Activated CD8-positive, alpha-beta memory T cell treated with anti-CD3 and anti-CD28 coated beads for 36 hours (primary cell): ENCODE data around the gene EML2. TPM values are rescaled to one million over a fixed set of nuclear protein-coding genes. Genes with fewer than 3 reads are reported as not detected.

ENCODE experiments used
- CTCF ChIA-PET: fragments of 350-600 bp; sonication (Branson Sonifier 250); formaldehyde crosslinking; loops from one replicate; lab custom pipeline; 2021; ENCODE audit warnings: antibody characterized with exemption; lab: Charles Lee
- POLR2A ChIA-PET: fragments of 350-600 bp; sonication (Branson Sonifier 250); formaldehyde crosslinking; loops from one replicate; lab custom pipeline; 2021; ENCODE audit warnings: antibody characterized with exemption; lab: Charles Lee
- total RNA-seq, 2 experiments: library from RNA; stranded (reverse); gene quantifications; one replicate each; pipeline ENCODE4 v1.2.3, GENCODE V29; 2021

The EML2 gene, protein sequence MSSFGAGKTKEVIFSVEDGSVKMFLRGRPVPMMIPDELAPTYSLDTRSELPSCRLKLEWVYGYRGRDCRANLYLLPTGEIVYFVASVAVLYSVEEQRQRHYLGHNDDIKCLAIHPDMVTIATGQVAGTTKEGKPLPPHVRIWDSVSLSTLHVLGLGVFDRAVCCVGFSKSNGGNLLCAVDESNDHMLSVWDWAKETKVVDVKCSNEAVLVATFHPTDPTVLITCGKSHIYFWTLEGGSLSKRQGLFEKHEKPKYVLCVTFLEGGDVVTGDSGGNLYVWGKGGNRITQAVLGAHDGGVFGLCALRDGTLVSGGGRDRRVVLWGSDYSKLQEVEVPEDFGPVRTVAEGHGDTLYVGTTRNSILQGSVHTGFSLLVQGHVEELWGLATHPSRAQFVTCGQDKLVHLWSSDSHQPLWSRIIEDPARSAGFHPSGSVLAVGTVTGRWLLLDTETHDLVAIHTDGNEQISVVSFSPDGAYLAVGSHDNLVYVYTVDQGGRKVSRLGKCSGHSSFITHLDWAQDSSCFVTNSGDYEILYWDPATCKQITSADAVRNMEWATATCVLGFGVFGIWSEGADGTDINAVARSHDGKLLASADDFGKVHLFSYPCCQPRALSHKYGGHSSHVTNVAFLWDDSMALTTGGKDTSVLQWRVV
- total RNA-seq: 100 to 1,000 TPM; 121 to 122 TPM

DNA sequence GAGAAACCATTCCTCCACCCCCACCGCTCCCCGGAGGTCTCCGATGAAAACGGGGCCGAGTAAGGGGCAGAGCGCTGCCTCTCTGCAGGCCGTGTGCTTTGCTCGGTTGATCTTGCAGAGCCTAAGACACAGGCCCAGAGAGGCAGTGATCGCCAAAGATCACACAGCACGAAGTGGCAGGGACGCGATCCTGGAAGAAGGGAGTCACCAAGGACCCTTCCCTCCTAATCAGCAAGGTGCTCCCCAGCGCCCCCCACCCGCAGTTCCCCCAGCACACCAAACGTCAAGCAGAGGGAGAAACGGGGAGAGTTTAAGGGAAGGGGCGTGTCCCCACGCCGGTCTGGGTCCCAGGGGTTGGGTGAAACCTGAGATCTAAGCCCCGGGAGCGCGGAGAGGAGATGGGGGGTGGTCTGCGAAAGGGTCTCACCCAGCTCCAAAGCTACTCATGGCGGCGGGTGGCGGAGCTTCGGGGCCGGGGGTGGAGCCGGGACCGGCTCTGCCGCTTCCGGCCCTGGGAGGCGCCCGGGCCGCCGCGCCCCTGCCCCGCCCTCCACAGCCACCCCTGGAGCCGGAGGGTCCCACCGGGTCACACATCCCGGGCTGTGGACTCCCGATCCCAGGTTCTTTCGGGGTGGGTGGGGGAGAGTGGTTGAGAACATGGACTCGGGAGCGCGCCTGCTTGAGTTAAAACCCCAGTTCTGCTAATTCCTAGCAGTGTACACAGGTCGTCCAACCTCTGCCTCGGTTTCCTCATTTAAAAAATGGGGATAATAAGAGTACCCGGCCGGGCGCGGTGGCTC is at the start of gene EML2:
TSS of gene EML2 (minus strand) at position 468 of the 800 bp plus-strand sequence. CDS start at position 447, 21 bp downstream.
- POLR2A ChIA-PET: interaction anchor here (0.6 to 1.4 kb wide), 2 partner anchors 9 to 24 kb away, joined by 4 to 7 read pairs; no protein-coding TSS in a partner anchor
- CTCF ChIA-PET: interaction anchor here (0.6 to 5.7 kb wide), 5 partner anchors 18 to 133 kb away, joined by 3 to 57 read pairs (median 3); no protein-coding TSS in a partner anchor

DNA sequence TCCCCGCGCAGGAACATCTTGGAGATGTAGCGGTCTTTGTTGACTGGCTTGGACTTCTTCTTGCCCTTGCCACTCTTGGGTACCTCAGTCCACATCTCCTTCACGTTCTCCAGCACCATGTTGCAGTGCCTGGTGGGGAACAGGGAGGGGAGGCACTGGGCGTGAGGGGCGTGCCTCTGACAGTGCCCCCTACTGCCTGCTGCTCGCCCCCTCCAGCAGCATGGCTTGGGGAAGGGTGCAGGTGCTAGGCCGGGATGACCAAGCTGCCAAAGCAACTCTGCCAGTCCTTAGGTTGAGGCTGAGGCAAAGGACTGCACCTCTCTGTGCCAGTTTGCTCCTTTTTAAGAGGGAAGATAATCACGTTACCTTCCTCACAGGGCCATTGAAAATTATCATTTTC is 48.4 kb upstream of the EML2 start:
- ChIA-PET CTCF (interaction anchor here (0.5 to 1.0 kb wide), 2 partner anchors 28 to 40 kb away, joined by 3 to 4 read pairs; no protein-coding TSS in a partner anchor), POLR2A (interaction anchor here (1.2 kb wide), 1 partner anchor 10 kb away, joined by 6 read pairs; no protein-coding TSS in a partner anchor)

DNA sequence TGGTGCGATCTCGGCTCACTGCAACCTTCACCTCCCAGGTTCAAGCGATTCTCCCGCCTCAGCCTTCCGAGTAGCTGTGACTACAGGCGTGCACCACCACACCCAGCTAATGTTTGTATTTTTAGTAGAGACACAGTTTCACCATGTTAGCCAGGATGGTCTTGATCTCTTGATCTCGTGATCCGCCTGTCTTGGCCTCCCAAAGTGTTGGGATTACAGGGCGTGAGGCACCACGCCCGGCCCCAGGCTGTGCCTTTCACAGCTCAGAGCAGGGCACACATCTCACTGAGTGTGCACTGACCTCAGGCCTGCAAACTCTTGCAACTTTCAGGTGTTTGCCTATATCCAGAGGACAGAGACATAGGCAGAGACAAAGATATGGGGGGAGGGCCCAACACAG is 45.8 kb upstream of the EML2 start:
- CTCF ChIA-PET: interaction anchor here (0.6 to 1.0 kb wide), 6 partner anchors 11 to 428 kb away, joined by 3 to 5 read pairs (median 3); no protein-coding TSS in a partner anchor

DNA sequence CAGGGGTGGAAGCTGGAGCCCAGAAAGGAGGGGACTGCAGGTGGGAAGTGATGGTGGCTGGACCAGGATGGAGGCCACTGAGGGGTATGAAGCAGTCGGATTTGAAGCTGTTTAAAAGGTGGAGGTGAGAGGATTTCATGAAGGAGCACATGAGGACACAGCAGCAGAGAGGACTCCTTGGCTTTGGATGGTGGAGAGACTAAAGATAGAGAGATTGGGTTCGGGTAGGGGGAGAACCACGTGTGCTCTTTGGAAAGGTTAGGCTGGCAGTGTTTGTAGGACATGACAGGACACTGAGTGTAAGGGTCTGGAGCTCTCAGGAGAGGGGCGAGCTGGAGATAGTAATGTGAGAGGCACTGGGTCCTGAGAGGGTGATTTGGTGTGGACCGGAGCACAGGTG is 43.7 kb upstream of the EML2 start:
- ChIA-PET POLR2A (no interaction called here), CTCF (interaction anchor here (0.6 to 3.4 kb wide), 5 partner anchors 10 to 220 kb away, joined by 3 to 21 read pairs (median 3); partner anchors contain the start of genes MYPOP, QPCTL, SIX5 and SNRPD2)

More for the DNA sequence above, 45.8 kb upstream of the EML2 start:
- POLR2A ChIA-PET: interaction anchor here (0.6 kb wide), 1 partner anchor 108 kb away, joined by 3 read pairs; no protein-coding TSS in a partner anchor

DNA sequence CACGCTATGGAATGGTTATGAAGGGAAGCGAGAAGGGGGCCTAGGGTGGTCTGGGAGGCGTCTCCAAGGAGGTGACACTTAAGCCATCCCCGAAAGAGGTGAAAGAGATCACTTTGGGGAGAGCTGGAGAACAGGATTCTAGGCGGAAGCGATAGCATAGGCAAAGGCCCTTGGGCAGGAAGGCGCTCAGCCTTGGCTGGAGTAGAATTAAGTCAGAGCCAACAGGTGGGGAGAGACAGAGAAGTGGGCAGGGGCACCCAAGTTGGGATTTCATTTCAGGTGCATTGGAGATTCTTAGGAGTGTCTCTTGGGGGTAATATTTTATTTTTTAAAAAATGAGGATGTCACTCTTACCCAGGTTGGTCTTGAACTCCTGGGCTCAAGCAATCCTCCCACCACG is 42.9 kb upstream of the EML2 start:
- ChIA-PET CTCF (interaction anchor here (0.6 to 3.4 kb wide), 8 partner anchors 9 to 220 kb away, joined by 3 to 21 read pairs (median 4); partner anchors contain the start of genes FBXO46, GIPR, MYPOP and QPCTL), POLR2A (interaction anchor here (0.6 to 1.8 kb wide), 2 partner anchors 10 to 48 kb away, joined by 3 to 6 read pairs; partner anchors contain the start of genes FBXO46, QPCTL and SNRPD2)

DNA sequence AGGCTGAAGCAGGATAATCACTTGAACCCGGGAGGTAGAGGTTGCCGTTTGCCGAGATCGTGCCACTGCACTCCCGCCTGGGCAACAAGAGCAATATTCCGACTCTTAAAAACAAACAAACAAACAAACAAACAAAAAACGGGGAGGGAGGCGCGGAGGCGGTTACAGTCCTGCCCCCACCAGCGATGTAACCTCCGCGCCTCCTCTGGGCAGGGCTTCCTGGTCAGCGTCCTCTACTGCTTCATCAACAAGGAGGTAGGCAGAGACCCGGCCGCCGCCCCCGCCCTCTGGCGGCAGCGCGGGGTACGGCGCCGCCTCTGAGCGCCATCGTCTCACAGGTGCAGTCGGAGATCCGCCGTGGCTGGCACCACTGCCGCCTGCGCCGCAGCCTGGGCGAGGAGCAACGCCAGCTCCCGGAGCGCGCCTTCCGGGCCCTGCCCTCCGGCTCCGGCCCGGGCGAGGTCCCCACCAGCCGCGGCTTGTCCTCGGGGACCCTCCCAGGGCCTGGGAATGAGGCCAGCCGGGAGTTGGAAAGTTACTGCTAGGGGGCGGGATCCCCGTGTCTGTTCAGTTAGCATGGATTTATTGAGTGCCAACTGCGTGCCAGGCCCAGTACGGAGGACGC is 42.3 kb upstream of the EML2 start:
- ChIA-PET CTCF (interaction anchor here (0.6 to 3.4 kb wide), 18 partner anchors 9 to 1193 kb away, joined by 3 to 21 read pairs (median 4); partner anchors contain the start of genes FBXO46, QPCTL and SNRPD2), POLR2A (interaction anchor here (0.6 to 1.8 kb wide), 2 partner anchors 11 to 49 kb away, joined by 3 to 6 read pairs; partner anchors contain the start of genes FBXO46, QPCTL and SNRPD2)

DNA sequence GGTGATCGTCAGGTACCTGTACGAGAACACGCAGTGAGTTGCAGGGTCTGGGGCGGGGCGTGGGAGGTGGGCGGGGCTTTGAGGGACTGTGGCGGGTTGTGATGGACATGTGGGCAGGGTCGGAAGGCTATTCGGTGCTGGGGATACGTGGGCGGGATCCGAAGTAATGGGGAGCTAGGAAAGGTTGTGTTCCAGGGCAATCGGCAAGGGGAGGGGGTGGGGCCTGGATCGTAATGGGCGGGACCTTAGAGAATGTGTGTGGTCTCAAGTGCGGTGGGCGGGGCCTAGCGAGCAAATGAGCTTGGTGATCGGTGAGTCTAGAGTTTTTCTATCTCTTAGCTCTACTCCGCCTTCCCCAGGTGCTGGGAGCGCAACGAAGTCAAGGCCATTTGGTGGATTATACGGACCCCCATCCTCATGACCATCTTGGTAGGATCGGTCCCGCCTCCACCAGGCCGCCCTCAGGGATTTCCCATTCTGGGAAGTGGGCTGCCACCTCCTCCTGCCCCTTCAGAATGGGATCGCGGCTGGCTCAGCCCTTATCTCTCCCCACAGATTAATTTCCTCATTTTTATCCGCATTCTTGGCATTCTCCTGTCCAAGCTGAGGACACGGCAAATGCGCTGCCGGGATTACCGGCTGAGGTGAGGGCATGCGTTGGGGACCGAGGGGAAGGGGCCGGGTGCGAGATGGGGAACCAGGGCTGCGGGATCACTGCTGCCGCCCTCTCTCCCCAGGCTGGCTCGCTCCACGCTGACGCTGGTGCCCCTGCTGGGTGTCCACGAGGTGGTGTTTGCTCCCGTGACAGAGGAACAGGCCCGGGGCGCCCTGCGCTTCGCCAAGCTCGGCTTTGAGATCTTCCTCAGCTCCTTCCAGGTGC is 38.4 kb upstream of the EML2 start:
- ChIA-PET POLR2A (interaction anchor here (0.6 to 2.4 kb wide), 5 partner anchors 10 to 15 kb away, joined by 5 to 9 read pairs (median 6); partner anchors contain the start of genes QPCTL and SNRPD2), CTCF (interaction anchor here (0.7 to 2.5 kb wide), 7 partner anchors 8 to 38 kb away, joined by 3 to 9 read pairs (median 4); partner anchors contain the start of genes EML2, QPCTL and SNRPD2)

DNA sequence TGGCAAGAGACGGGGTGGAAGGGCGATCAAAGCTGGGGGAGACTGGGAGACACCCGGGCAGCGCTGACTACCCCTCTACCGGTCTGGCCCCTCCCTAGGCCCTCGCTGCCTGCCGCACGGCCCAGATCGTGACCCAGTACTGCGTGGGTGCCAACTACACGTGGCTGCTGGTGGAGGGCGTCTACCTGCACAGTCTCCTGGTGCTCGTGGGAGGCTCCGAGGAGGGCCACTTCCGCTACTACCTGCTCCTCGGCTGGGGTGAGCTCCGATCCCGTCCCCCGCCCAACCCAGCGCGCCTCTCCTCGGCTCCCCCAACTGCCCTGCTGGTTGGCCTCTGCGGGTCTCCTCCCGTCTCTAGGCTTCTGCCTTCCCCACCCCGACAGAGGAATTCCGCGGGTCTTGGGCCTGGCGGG is 37.7 kb upstream of the EML2 start:
- POLR2A ChIA-PET: interaction anchor here (0.7 to 2.4 kb wide), 4 partner anchors 9 to 15 kb away, joined by 3 to 9 read pairs (median 6); partner anchors contain the start of genes GIPR, QPCTL and SNRPD2
- CTCF ChIA-PET: interaction anchor here (0.7 to 2.5 kb wide), 5 partner anchors 8 to 34 kb away, joined by 3 to 9 read pairs (median 4); partner anchors contain the start of gene SNRPD2

DNA sequence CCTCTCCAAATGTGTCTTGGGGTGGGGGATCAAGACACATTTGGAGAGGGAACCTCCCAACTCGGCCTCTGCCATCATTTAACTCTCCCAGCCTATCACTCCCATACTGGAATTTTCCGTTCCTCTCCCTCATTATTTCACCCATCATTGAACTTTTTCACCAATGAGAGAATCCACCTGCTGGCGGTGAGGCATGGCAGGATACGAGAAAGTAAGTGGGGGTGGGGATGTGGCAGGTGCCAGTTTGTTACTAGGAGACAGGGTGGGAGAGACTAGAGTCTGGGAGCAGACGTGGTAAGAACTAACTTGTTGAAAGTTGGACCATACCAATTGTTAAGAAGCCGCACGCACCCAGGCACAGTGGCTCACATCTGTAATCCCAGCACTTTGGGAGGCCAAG is 35.7 kb upstream of the EML2 start:
- POLR2A ChIA-PET: interaction anchor here (0.6 kb wide), 1 partner anchor 15 kb away, joined by 6 read pairs; no protein-coding TSS in a partner anchor

DNA sequence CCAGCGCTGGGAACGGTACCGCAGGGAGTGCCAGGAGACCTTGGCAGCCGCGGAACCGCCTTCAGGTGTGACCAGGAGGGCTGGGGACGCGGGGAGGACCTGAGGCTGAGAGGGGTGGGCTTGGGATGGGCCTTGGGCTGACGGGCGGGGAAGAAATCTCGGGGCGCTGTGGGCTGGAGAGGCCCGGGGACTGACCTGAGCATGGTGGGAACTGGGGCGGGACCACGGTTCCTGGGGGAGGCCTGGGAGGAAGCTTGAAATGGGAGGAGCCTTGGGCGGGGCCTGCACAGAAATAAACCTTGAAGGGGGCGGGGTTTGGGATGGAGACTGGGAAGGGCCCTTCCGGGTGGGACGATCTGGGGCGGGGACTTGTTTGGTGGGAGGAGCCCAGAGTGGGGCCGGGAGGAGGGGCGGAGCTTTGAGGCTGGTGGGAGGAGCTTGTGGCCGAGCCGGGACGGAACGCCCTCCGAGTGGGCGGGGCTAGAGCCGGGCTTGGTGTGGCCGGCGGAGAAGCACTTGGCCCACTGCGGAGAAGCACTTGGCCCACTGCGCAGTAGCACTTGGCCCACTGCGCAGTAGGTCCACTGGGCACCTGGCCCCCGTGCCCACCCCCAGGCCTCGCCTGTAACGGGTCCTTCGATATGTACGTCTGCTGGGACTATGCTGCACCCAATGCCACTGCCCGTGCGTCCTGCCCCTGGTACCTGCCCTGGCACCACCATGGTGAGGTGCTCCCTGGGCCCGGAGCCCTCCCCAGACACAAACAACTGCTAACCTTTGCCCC is 31.7 kb upstream of the EML2 start:
- ChIA-PET POLR2A (interaction anchor here (0.5 to 1.5 kb wide), 4 partner anchors 22 to 122 kb away, joined by 3 to 10 read pairs (median 5); partner anchors contain the start of genes DMWD, QPCTL and SNRPD2), CTCF (interaction anchor here (0.9 to 1.6 kb wide), 4 partner anchors 10 to 28 kb away, joined by 3 to 4 read pairs (median 4); partner anchors contain the start of gene QPCTL)

More for the DNA sequence above, 35.7 kb upstream of the EML2 start:
- CTCF ChIA-PET: interaction anchor here (1.3 to 1.5 kb wide), 2 partner anchors 32 to 33 kb away, joined by 3 to 5 read pairs; no protein-coding TSS in a partner anchor

DNA sequence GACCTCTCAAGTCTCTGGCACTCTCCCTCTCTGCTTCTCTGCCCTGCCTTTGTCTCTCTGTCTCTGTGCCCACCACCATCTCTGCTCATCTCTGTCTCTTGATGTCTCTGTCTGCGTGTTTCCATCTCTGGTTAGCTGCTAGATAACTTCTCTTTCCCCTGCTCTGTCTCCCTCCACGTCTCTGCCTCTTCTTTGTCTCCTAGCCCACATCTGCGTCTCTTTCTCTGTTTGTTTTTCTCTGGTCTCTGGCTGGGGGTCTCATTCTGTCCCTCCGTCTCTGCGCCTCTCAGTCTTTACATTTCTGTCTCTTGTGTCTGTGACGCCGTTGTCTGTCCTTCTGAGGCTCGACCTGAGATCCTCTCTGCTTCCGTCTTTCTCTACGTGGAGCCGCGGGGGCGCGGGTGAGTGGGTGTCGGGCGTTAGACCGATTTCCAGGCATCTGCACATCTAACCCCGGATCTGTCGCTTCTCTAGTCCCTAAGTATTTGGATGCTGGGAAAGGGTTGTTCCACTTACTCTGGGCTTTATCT is 29.2 kb upstream of the EML2 start:
- POLR2A ChIA-PET: interaction anchor here (1.0 to 2.5 kb wide), 2 partner anchors 8 to 26 kb away, joined by 3 to 10 read pairs; no protein-coding TSS in a partner anchor
- CTCF ChIA-PET: interaction anchor here (0.6 to 4.2 kb wide), 4 partner anchors 9 to 158 kb away, joined by 3 to 23 read pairs (median 4); no protein-coding TSS in a partner anchor

DNA sequence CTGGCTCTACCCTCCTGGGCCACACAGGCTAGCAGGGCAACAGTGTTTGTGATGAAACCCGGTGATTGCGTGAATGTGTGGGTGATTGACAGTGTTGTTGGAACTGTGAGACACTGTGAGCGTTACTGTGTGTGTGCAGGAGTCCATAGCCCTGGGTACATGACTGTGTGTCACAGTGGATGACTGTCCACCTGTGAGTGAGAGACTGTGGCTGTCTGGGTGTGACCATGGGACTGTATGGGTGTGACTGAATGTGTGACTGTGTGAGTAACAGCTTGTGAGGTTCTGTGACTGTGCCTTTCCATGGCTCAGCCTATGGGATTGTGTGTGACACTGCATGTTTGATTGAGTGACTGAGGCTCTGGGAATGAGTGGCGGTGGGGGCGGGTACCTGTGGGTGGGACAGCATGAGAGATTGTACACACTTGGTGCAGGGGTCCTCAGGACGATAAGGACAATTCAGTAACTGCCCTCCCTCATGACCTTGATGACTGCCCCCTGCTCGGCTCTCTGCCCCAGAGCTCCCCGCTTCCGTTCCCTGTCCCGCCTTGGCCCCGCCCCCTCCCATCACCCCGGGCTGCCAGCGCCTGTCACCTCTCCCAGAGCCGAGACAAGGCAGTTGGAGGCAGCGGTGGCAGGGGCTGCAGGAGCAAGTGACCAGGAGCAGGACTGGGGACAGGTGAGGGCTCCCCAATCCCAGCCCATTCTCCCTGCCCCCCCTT is 28.6 kb upstream of the EML2 start, which contains the start of gene GIPR:
TSS of gene GIPR (plus strand) at position 602 of the 722 bp plus-strand sequence. CDS start 1,300 bp downstream, outside the sequence.
- POLR2A ChIA-PET: interaction anchor here (1.0 to 2.5 kb wide), 2 partner anchors 9 to 25 kb away, joined by 3 to 10 read pairs; no protein-coding TSS in a partner anchor
- CTCF ChIA-PET: interaction anchor here (0.6 to 4.2 kb wide), 7 partner anchors 13 to 157 kb away, joined by 3 to 23 read pairs (median 4); no protein-coding TSS in a partner anchor

DNA sequence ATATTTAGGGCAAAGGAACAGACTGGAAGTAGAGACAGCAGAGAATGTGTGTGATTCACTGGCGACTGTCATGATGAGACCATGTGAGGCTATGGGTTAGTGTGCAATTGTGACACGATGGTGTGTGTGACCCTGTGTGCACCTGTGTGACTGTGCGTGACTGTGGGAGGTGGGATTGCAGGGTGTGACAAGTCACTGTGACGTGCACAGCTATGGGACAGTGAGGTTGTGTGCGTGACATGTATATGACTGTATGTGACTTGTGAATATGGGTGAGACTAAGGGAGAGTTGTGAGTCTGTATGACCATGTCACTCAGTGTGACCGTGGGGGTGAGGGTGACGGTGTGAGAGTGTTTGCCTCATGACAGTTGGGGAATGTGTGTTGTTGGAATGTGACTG is 25.4 kb upstream of the EML2 start:
- CTCF ChIA-PET: no interaction called here
- POLR2A ChIA-PET: no interaction called here

DNA sequence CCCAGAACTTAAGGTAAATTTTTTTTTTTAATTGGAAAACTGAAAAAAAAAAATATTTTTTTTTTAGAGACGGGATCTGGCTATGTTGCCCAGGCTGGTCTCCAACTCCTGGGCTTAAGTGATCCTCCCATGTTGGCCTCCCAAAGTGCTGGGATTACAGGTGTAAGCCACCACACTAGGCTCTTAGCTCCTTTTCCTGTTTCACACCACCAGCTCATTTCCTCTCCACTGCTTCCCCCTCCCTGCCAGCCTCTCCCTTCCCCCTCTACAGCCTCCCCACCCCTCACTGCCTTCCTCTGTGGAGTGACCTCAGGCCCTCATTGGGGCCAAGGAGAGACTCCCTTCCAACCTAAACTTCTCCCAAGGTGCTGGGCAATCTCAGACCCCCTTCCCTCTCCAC is 24.6 kb upstream of the EML2 start:
- ChIA-PET POLR2A (no interaction called here), CTCF (no interaction called here)
